ENCODE measurements around the gene GJA1.
"Not testable (repeated sequence)": the region's sequence is repeated elsewhere in the genome, so short reads cannot be mapped to it uniquely, and the experiment has no call there.

The GJA1 gene

DNA sequence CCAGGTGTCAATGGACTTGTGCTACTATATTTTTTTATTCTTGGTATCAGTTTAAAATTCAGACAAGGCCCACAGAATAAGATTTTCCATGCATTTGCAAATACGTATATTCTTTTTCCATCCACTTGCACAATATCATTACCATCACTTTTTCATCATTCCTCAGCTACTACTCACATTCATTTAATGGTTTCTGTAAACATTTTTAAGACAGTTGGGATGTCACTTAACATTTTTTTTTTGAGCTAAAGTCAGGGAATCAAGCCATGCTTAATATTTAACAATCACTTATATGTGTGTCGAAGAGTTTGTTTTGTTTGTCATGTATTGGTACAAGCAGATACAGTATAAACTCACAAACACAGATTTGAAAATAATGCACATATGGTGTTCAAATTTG, 13.1 kb downstream of the GJA1 start:
- H3K4me1 Mint-ChIP-seq, H3K27me3 Mint-ChIP-seq, H3K9me3 Mint-ChIP-seq, H3K27ac Mint-ChIP-seq, H3K36me3 Mint-ChIP-seq, ATAC-seq, H3K4me3 Mint-ChIP-seq: not testable (repeated sequence)

DNA sequence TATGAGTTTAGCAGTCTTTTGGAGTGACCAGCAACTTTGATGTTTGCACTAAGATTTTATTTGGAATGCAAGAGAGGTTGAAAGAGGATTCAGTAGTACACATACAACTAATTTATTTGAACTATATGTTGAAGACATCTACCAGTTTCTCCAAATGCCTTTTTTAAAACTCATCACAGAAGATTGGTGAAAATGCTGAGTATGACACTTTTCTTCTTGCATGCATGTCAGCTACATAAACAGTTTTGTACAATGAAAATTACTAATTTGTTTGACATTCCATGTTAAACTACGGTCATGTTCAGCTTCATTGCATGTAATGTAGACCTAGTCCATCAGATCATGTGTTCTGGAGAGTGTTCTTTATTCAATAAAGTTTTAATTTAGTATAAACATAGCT, 13.9 kb downstream of the GJA1 start:
- Mint-ChIP-seq H3K4me3 (no peak overlapping the region), H3K27ac (no peak overlapping the region)
- ATAC-seq = no peak

DNA sequence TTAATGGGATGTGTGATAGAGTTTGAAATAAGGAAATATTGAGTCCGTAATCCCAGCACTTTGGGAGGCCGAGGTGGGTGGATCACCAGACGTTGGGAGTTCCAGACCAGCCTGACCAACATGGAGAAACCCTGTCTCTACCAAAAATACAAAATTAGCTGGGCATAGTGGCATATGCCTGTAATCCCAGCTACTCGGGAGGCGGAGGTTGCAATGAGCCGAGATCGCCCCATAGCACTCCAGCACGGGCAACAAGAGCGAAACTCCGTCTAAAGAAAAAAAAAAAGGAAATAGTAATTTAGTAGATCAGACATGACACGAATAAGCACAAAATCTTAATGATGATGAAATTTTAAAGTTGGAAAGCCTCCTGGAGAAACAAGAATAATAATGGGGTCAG, 14.8 kb downstream of the GJA1 start:
- H3K27me3 Mint-ChIP-seq = no peaks in the 10 kb centered on the region
- H3K4me3 Mint-ChIP-seq = no peak overlapping the region
- ATAC-seq = no peak
- H3K36me3 Mint-ChIP-seq = no peaks in the 10 kb centered on the region
- no peaks in the 10 kb centered on the region for H3K4me1 Mint-ChIP-seq
- no peak overlapping the region for H3K27ac Mint-ChIP-seq
- H3K9me3 Mint-ChIP-seq = no peaks in the 10 kb centered on the region

More for the DNA sequence above, 13.9 kb downstream of the GJA1 start:
- Mint-ChIP-seq H3K4me1 (no peaks in the 10 kb centered on the region), H3K36me3 (no peaks in the 10 kb centered on the region), H3K27me3 (no peaks in the 10 kb centered on the region), H3K9me3 (no peaks in the 10 kb centered on the region)

DNA sequence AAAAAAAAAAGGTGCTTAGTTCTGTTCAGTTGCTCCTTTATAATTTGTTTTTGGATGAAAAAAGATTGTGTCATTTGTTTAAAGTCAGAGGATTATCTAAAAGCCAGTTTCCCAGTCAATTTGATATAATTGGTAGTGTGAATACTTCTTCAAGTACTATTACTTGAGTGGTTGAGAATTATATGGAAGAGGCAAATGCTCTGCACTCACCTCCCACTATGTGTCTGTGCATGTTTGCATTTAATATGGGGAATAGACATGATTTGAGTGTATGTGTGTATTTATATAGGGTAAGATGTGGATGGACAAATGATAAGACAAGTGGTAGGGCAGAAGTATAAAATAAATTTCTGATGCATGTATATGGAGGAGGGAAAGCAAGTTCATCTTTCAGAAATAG, 15.8 kb downstream of the GJA1 start:
- no peak overlapping the region for H3K4me3 Mint-ChIP-seq
- no peak overlapping the region for H3K27ac Mint-ChIP-seq
- H3K27me3 Mint-ChIP-seq = no peaks in the 10 kb centered on the region
- no peaks in the 10 kb centered on the region for H3K36me3 Mint-ChIP-seq
- no peak for ATAC-seq
- no peaks in the 10 kb centered on the region for H3K4me1 Mint-ChIP-seq
- H3K9me3 Mint-ChIP-seq = no peaks in the 10 kb centered on the region

DNA sequence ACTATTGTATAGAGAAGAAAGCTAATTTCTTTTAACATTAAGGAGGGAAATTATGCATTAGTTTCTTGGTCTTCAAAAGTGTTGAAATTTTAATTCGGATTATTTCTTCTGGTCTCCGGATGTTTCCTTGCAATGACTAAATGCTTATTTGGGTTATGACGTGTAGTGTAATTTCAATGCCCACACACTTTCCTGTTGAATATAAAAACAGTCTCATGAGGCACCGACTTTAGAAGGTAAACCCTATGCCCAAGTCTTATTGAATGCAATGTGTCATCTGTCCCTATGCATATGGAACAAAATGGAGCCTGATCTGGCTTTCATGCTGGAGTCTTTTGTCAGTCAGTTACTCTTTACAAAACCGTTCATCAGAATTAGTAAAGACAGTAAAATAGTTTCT, 17.7 kb downstream of the GJA1 start:
- no peaks in the 10 kb centered on the region for H3K4me1 Mint-ChIP-seq
- no peak overlapping the region for H3K4me3 Mint-ChIP-seq
- no peaks in the 10 kb centered on the region for H3K36me3 Mint-ChIP-seq
- ATAC-seq = no peak
- no peaks in the 10 kb centered on the region for H3K27me3 Mint-ChIP-seq
- no peaks in the 10 kb centered on the region for H3K9me3 Mint-ChIP-seq
- H3K27ac Mint-ChIP-seq = no peak overlapping the region

DNA sequence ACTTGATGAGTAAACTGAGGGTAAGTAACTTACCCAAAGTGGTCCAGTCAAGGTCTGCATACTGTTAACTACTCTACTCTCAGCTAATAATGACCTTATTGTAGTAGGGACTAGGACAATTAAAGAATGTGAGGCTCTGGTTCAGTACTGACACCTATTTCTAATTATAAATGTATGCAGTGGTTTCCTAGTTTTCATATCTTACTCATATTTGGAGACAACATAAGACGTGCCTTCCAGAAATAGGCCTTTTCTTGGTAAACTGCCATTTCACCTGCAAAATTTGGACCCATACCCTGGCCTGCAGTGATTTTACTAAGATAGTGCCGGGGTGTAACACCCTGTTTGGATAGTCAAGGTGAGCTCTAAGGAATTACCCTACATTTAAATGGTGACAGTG, 24.7 kb downstream of the GJA1 start:
- Mint-ChIP-seq H3K9me3 (no peaks in the 10 kb centered on the region), H3K4me3 (no peak overlapping the region), H3K36me3 (no peaks in the 10 kb centered on the region), H3K27me3 (no peaks in the 10 kb centered on the region), H3K4me1 (no peaks in the 10 kb centered on the region), H3K27ac (no peak overlapping the region)
- no peak for ATAC-seq

DNA sequence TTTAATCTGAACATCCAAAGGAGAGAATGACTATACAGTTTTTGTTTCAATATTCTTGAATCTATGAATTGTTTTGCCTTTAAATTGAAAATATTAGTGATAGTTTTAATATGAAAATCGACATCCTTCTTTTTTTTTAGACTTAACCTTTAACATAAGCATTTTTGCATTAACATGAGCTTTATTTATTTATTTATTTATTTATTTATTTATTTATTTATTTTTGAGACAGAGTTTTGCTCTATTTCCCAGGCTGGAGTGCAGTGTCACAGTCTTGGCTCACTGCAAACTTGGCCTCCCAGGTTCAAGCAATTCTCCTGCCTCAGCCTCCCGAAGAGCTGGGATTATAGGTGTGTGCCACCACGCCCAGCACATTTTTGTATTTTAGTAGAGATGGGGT, 27.6 kb downstream of the GJA1 start:
- Mint-ChIP-seq H3K4me3 (no peak overlapping the region), H3K27me3 (no peaks in the 10 kb centered on the region), H3K27ac (no peak overlapping the region), H3K9me3 (no peaks in the 10 kb centered on the region), H3K36me3 (no peaks in the 10 kb centered on the region), H3K4me1 (no peaks in the 10 kb centered on the region)
- no peak for ATAC-seq

DNA sequence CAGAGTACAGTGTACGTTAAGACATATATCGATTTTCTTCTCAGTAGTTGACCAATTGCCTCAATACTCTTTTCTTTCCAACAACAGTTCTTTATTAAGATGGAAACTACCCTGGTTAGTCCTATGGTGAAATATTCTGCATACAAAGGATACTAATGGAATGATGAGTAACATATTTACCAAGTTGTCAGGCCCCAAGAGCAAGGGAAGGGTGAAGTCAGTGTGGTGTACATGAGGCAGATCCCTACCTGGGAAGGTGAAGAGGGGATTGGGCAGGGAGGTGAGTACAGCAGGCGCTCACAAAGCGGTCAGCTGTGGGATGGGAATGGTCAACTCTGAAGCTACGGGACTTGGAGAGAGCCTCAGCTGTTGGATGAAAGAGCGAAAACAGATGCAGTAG, 29.7 kb downstream of the GJA1 start:
- H3K4me3 Mint-ChIP-seq = no peak overlapping the region
- no peaks in the 10 kb centered on the region for H3K27me3 Mint-ChIP-seq
- H3K4me1 Mint-ChIP-seq = no peaks in the 10 kb centered on the region
- no peaks in the 10 kb centered on the region for H3K9me3 Mint-ChIP-seq
- no peak for ATAC-seq
- no peaks in the 10 kb centered on the region for H3K36me3 Mint-ChIP-seq
- H3K27ac Mint-ChIP-seq = no peak overlapping the region

DNA sequence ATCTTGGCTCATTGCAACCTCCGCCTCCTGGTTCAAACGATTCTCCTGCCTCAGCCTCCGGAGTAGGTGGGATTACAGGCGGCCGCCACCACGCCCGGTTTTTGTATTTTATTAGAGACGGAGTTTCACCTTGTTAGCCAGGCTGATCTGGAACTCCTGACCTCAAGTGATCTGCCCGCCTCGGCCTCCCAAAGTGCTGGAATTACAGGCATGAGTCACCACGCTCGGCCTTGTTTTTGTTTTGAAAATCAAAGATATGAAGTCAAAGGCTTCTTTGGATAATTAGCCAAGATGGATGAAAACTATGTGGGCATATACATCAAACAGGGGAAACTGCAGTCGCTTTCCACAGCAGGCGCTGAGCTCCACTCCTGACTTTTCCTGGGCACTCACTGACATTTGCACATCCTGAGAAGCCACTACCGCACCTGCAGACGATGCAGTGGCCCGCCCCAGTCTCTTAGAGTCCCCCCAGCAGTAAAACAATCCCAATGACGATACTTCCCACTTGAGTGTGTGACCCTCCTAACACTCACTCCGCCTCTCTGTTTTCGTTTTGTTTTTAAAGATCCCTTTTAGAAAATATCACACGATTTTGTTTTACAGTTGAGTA, 44.1 kb downstream of the GJA1 start:
- Mint-ChIP-seq H3K4me1 (no peaks in the 10 kb centered on the region), H3K36me3 (no peaks in the 10 kb centered on the region), H3K4me3 (no peak overlapping the region), H3K27me3 (no peaks in the 10 kb centered on the region), H3K9me3 (no peaks in the 10 kb centered on the region), H3K27ac (no peak overlapping the region)
- ATAC-seq = no peak

DNA sequence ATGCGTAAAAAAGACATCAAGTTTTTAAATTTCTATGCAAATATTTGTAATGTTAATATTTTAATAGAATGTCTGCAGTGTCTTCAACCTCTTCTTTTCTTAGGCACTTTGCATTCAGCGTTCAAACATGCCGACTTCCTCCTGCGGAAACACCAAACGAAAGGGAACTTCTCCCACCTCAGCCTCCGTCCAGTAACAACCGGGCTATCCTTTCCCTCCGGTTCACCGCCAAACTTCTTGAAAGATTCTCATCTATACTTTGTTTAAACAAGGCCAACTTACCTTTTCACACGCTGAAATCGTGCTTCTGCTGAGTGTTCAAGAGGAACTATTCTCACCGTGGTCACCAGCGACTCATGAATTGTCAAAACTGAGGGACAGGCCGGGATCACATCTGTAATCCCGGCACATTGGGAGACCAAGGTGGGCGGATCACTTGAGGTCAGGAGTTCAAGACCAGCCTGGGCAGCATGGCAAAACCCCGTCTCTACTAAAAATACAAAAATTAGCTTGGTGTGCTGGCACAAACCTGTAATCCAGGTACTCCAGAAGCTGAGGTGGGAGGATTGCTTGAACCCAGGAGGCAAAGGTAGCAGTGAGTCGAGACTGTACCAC, 44.8 kb downstream of the GJA1 start:
- no peaks in the 10 kb centered on the region for H3K36me3 Mint-ChIP-seq
- ATAC-seq = no peak
- H3K9me3 Mint-ChIP-seq = no peaks in the 10 kb centered on the region
- no peaks in the 10 kb centered on the region for H3K4me1 Mint-ChIP-seq
- no peaks in the 10 kb centered on the region for H3K27me3 Mint-ChIP-seq
- H3K4me3 Mint-ChIP-seq = no peak overlapping the region
- no peak overlapping the region for H3K27ac Mint-ChIP-seq

DNA sequence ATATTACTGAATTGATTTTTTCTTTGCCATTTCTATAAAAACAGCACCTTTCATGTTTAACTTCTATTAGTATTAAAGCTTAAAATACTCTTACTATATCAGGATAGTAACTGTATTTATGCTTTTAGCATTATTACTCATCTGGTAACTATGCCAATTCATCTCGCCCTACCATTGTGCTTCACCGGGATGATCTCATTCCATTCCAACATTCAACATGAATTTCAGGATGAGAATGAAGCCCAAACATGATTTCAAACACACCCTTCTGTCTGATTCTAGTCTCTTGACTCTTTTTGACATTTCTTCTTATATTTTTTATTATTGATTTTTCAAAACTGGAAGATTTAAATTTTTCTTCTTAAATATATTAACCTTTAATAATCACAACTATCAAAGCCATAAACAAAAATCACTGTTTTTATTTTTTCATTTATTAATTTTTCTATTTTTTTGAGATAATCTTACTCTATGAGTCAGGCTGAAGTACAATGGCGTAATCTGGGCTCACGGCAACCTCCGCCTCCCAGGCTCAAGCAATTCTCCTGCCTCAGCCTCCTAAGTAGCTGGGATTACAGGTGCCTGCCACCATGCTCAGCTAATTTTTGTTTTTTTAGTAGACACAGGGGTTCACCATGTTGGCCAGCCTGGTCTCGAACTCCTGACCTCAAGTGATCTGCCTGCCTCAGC, 46.7 kb downstream of the GJA1 start:
- H3K27me3 Mint-ChIP-seq = no peaks in the 10 kb centered on the region
- H3K27ac Mint-ChIP-seq = no peak overlapping the region
- no peak overlapping the region for H3K4me3 Mint-ChIP-seq
- no peak for ATAC-seq
- H3K36me3 Mint-ChIP-seq = no peaks in the 10 kb centered on the region
- no peaks in the 10 kb centered on the region for H3K9me3 Mint-ChIP-seq
- H3K4me1 Mint-ChIP-seq = no peaks in the 10 kb centered on the region

DNA sequence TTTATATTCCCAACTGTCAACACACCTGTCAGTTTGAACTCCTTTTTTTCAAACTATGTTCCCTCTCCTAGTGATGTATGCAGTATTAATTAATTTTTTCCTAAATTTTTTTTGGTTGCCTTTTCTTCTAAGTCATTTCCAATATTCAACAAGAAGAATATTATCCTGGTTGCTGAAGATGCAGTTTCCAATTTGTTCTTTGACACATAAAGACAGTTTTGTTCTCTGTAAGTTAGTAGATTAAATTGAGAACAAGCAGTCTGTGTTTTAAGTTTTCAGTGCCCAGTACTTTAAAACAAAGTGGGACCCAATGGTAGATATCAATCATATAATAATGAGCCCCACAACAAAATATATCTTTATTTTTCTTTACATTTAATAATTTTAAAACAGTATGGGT, 47.3 kb downstream of the GJA1 start:
- Mint-ChIP-seq H3K4me1 (no peaks in the 10 kb centered on the region), H3K4me3 (no peak overlapping the region), H3K9me3 (no peaks in the 10 kb centered on the region), H3K27ac (no peak overlapping the region), H3K36me3 (no peaks in the 10 kb centered on the region), H3K27me3 (no peaks in the 10 kb centered on the region)
- no peak for ATAC-seq

DNA sequence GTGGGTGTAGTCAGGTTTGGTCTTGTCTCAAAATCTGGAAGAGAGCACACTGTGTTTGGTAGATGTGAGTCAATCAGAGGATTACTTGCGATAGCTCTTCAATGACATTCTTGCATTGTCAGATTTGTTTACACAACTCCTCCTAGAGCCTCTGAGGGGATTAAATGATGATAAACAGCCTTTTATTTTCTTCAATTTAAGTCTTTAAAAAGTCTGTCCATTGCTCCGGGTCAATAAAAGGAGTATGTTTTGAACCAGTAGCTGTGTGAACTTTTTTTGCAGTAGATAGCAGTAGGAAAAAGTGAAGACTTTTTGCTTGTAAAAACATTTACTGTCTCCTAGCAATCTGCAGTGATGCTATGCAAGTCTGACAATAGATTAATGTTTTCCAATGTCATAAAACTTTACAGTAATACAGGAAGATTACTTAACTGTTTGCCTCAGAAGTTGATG, 49.9 kb downstream of the GJA1 start:
- Mint-ChIP-seq H3K4me1 (no peaks in the 10 kb centered on the region), H3K9me3 (no peaks in the 10 kb centered on the region), H3K4me3 (no peak overlapping the region), H3K36me3 (no peaks in the 10 kb centered on the region), H3K27ac (no peak overlapping the region), H3K27me3 (no peaks in the 10 kb centered on the region)
- ATAC-seq = no peak

DNA sequence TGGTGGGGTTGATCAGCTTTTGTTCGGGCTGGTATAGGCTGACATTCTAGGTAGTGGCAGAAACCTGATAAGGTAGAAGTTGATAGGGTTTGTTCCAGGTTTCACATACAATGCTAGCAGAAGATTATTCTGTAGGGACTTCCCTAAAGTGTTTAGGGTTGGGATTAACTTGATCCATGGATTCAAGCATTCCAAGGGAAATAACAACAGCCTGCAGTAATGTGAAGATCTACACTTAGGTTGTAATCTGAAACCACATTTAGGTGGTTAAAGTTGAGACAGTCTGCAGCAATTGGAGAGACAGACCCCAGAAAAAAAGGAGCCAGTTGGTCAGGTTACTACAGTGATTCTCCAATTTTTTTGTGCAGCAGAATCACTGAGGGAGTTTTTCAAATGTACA, 56.1 kb downstream of the GJA1 start:
- H3K36me3 Mint-ChIP-seq = no peaks in the 10 kb centered on the region
- no peak overlapping the region for H3K4me3 Mint-ChIP-seq
- no peaks in the 10 kb centered on the region for H3K9me3 Mint-ChIP-seq
- H3K27ac Mint-ChIP-seq = no peak overlapping the region
- no peak for ATAC-seq
- H3K4me1 Mint-ChIP-seq = no peaks in the 10 kb centered on the region
- no peaks in the 10 kb centered on the region for H3K27me3 Mint-ChIP-seq

DNA sequence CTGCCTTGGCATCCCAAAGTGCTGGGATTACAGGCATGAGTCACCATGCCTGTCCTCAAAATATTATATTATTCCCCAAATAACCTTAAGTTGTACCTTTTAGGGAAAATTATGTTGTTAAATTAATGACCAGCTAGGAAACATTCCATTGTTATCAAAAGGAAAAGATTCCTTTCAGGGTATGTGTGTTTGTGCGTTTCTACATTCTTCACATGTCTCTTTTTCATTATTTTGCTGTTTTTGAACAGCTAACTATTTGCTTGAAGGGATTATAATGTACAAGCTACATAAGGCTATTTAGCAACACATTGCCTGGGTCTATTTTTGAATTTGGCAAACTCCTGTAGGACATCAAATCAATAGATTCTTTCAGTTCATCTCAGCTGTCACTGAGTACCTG, 57.1 kb downstream of the GJA1 start:
- ATAC-seq = no peak
- no peaks in the 10 kb centered on the region for H3K4me1 Mint-ChIP-seq
- no peaks in the 10 kb centered on the region for H3K27me3 Mint-ChIP-seq
- H3K4me3 Mint-ChIP-seq = no peak overlapping the region
- no peaks in the 10 kb centered on the region for H3K9me3 Mint-ChIP-seq
- no peak overlapping the region for H3K27ac Mint-ChIP-seq
- no peaks in the 10 kb centered on the region for H3K36me3 Mint-ChIP-seq

DNA sequence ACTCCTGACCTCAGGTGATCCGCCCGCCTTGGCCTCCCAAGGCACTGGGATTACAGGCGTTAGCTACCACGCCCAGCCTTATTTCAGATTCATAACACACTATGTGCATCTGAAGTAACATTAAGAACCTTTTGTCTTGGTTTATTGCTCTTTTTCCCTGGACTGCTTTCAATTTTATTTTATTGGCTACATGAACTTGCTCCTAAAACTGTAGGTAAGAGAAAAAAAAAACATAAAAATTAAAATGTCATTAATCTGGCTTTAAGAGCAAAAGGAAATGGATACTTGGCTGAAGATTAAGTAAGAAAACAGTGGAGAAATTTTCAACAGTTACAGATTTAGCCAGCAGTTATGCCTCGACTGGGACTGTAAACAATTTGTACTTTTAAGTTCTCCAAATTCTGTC, 62.5 kb downstream of the GJA1 start:
- Mint-ChIP-seq H3K4me3 (no peak overlapping the region), H3K9me3 (no peaks in the 10 kb centered on the region), H3K36me3 (no peaks in the 10 kb centered on the region), H3K27me3 (no peaks in the 10 kb centered on the region), H3K4me1 (no peaks in the 10 kb centered on the region), H3K27ac (no peak overlapping the region)
- ATAC-seq = no peak

Measured in stimulated activated memory B cell treated with anti-CD40 and anti-IgM and Interleukin-4, amounts not matched to agents 10 μg/mL and 1 μg/mL and 100 μg/mL, for 72 hours (primary cell).